ENCODE results near the gene AKT3.

- no peak for TF ChIP-seq EZH2phosphoT487 (IDR thresholded peaks at IDR 0.05; ENCODE audit: borderline replicate concordance)
- no peak for TF ChIP-seq CTCF (conservative IDR thresholded peaks at IDR 0.05; ENCODE audit: low read length)
These were observed 120.1 kb downstream of the AKT3 start for GRCh38 chr1:243729956-243730355.
